Brain microvascular endothelial cell (primary cell): ENCODE results near the gene IGFN1.

Source experiments
- DNase-seq: peaks from one replicate; pipeline ENCODE4 v3.0.0-alpha.2; 2020
- H3K27ac ChIP-seq: fragments of 250-450 bp; sonication (Bioruptor Pico); 2 replicates; pipeline ENCODE4 v1.5.1; 2020; ENCODE audit warnings: mild to moderate bottlenecking, moderate library complexity
- H3K27me3 ChIP-seq: fragments of 250-450 bp; sonication (Bioruptor Pico); replicated peaks from 2 replicates; pipeline ENCODE4 v1.5.1; 2020; ENCODE audit warnings: mild to moderate bottlenecking
- H3K36me3 ChIP-seq: fragments of 250-450 bp; sonication (Bioruptor Pico); replicated peaks from 2 replicates; pipeline ENCODE4 v1.5.1; 2020; ENCODE audit warnings: mild to moderate bottlenecking
- H3K4me3 ChIP-seq: 2 replicates; pipeline ENCODE4 v1.5.1; 2011; ENCODE audit warnings: low read depth, mild to moderate bottlenecking, control low read depth, low read length, moderate library complexity
- in situ Hi-C: cut with HindIII; loops from 2 replicates; pipeline ENCODE4 v1.10.0; 2017; ENCODE audit warnings: low sequenced_read_pairs, low pct_ligation_motif_present
- TF ChIP-seq, protein P1 (sequence below): IDR thresholded peaks from 2 replicates; pipeline ENCODE4 v1.5.1; 2011; ENCODE audit warnings: low read depth, mild to moderate bottlenecking, moderate library complexity, low read length, control low read depth, inconsistent platforms; ENCODE audit errors: missing control alignments

IGFN1 gene

DNA sequence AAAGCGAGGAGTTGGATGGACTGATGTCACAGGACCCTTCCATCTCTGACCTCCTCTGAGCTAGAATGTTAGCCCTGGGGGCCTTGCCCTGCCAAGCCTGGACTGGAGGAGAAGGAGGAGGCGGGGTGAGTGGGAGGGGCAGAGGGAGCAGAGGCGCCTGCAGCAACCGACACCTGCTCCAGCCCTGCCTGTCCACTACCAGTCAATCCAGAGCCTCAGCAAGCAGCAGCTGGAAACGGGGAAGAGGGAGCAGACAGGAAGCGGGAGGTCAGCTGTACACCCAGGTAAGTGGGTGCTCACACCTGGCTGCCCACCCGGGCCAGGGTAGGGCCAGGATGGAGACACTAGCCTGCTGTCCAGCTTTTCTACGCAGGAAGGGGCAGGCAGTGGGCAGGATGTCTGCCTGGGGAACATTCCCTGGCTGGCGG lies at the start of gene IGFN1:
Gene IGFN1, plus strand, starts transcription at position 201 of the 428 bp plus-strand sequence. CDS start 2,470 bp downstream, outside the sequence.
- H3K27me3 ChIP-seq: no peaks in the 10 kb centered on the region
- H3K27ac ChIP-seq: peak within 1 kb of the TSS; percentile 66
- in situ Hi-C loops: no loop called here
- no peak for DNase-seq
- no peaks in the 10 kb centered on the region for H3K36me3 ChIP-seq
- TF ChIP-seq, protein P1, sequence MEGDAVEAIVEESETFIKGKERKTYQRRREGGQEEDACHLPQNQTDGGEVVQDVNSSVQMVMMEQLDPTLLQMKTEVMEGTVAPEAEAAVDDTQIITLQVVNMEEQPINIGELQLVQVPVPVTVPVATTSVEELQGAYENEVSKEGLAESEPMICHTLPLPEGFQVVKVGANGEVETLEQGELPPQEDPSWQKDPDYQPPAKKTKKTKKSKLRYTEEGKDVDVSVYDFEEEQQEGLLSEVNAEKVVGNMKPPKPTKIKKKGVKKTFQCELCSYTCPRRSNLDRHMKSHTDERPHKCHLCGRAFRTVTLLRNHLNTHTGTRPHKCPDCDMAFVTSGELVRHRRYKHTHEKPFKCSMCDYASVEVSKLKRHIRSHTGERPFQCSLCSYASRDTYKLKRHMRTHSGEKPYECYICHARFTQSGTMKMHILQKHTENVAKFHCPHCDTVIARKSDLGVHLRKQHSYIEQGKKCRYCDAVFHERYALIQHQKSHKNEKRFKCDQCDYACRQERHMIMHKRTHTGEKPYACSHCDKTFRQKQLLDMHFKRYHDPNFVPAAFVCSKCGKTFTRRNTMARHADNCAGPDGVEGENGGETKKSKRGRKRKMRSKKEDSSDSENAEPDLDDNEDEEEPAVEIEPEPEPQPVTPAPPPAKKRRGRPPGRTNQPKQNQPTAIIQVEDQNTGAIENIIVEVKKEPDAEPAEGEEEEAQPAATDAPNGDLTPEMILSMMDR: no peak
- no peak within 1 kb of the TSS for H3K4me3 ChIP-seq

DNA sequence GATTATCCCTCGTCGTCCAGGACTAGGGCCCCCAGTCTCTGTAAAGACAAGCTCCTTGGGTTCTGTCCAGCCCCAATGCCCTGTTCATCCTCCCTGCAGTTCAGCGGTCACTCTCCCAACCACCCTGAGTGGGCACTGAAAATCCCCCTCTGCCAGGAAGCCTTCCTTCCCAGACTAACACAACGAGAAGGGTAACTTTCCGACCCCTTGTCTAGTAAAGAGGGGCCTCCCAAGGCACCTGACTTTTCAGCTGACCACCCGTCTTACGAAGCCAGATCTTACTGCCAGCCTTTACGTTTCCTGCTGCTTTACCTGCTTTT lies 49.7 kb upstream of the IGFN1 start:
- Histone ChIP-seq H3K4me3 (no peak overlapping the region), H3K27ac (no peak overlapping the region), H3K27me3 (no peaks in the 10 kb centered on the region), H3K36me3 (peaks cover 39% of the 10 kb centered on the region)
- DNase-seq: no peak
- in situ Hi-C loops: no loop called here
- TF ChIP-seq, protein P1: no peak

DNA sequence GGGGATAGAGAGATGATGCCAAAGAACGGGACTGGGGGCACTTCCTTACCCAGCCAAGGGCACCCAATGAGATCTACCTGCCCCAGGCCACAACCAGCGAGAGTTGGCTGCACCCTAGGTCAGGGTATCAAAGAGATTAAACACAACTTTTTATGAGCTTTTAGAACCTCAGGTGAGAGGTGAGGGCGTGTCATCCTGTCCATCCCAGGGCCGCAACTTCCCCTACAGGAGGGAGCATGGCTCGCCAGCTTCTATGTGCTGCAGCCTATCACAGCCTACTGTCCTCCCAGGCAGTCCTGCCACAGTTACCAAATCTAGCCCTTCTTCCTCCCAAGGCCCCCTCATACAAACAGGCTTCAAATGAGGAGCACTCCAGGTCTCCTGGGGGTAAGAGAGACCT lies 49.2 kb upstream of the IGFN1 start:
- TF ChIP-seq, protein P1: no peak
- no peaks in the 10 kb centered on the region for H3K27me3 ChIP-seq
- DNase-seq: no peak
- in situ Hi-C loops: no loop called here
- no peak overlapping the region for H3K27ac ChIP-seq
- H3K4me3 ChIP-seq: no peak overlapping the region
- peaks cover 42% of the 10 kb centered on the region for H3K36me3 ChIP-seq

DNA sequence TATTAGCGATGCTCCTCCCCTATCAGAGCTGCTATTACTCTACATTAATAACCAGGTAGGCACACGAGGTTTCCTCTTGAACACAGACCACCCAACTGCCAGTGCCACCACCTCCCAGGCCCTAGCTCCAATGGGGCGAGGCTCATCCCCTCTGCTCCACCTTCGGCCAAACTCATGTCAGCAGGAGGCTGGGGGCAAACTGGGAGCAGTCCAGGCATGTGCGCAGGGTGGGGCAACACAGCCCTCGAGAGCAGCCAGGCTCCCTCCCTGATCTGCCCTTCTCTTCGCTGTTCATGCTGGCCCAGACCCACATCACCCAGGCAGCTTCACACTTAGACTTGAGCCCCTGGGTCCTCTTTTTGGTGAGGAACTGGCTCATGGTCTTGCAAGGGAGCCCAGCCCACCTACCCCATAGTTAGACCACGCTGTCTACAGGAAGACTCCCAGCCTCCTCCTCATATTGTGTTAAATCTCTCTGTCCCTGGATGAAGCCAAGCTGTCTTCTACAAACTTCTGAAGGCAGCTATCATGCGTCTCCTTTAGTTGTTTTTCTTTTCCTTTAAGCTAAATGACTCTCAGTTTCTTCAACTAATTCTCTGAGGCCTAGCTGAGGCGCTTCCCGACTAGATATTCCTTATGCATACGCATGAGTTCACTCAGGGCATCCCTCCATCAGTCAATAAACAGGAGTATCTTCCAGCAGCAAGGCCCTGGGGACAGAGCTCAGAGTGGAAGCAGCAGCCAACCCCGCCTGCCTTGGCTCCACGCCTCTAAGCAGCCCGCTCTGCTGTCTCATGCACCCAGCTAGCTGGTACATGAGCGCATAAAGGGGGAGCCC lies 48.4 kb upstream of the IGFN1 start:
- H3K36me3 ChIP-seq: peaks cover 45% of the 10 kb centered on the region
- TF ChIP-seq, protein P1: no peak
- H3K27ac ChIP-seq: no peak overlapping the region
- in situ Hi-C loops: no loop called here
- no peaks in the 10 kb centered on the region for H3K27me3 ChIP-seq
- no peak overlapping the region for H3K4me3 ChIP-seq
- DNase-seq: no peak

DNA sequence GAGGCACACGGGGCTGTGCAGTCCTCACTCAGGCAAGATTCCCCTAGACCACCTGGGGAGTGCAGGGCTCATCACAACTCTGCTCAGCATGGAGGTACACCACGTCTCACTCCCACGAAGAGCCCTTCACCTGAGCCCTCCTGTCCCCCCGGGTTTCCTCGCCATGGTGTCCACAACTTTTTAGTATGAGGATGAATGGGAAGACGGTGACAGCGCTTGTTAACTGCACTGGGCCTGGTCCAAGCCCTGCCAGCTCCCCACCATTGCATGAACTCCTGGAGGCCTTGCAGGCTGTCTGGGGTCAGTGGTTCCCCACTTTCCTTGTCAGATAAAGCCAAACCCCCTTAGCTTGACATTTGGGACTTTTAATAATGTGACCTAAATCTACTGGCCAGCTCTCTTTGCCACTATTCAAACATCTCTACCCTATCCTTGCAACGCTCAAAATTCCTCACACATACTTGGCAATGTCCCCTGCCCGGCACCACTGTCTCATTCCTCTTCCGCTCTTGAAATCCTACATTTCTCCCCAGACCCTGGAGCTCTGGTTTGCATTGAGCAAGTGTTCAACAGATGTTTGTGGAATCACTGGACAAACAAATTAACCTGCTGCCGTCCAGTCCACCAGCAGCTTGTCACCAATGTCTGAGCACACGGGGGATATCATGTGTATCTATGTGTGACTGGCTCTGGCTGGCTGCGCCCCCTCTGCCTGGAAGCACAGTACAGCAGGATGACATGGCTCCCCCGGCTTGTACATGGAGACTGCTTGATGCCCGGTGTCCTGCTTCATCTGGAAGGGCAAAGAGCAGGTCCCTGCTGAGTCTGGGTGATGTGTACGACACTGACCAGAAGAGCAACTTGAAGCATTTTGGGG lies 47.5 kb upstream of the IGFN1 start:
- Histone ChIP-seq H3K27me3 (no peaks in the 10 kb centered on the region), H3K27ac (no peak overlapping the region), H3K36me3 (peaks cover 49% of the 10 kb centered on the region), H3K4me3 (no peak overlapping the region)
- TF ChIP-seq, protein P1: no peak
- no peak for DNase-seq
- in situ Hi-C loops: no loop called here
